Endothelial cell of umbilical vein (primary cell): ENCODE results near the gene C11orf65. TPM values are rescaled to one million over a fixed set of nuclear protein-coding genes. Genes with fewer than 3 reads are reported as not detected.

Source experiments
- BruUV-seq: library from RNA; stranded (reverse); fragments of 400-500 nt; replicated peaks from 2 replicates; lab custom pipeline; 2021; lab: Mats Ljungman, UMichigan
- CTCF ChIA-PET: fragments of 300-600, 350-600 bp; sonication (Branson Sonifier 250); formaldehyde crosslinking; loops from one replicate; lab custom pipeline; 2021; ENCODE audit warnings: antibody characterized with exemption, inconsistent platforms; lab: Charles Lee
- POLR2A ChIA-PET: fragments of 300-600, 350-600 bp; sonication (Branson Sonifier 250); formaldehyde crosslinking; loops from one replicate; lab custom pipeline; 2021; ENCODE audit warnings: antibody characterized with exemption, inconsistent platforms; lab: Charles Lee
- DNase-seq: peaks from one replicate; pipeline ENCODE4 v3.0.0-alpha.2; 2011; ENCODE audit warnings: low read depth, low spot score
- FAIRE-seq: peaks from 2 replicates; lab custom pipeline; 2011; peaks lifted over from hg19 to GRCh38; lab: Jason Lieb, UNC
- H2AFZ ChIP-seq: 2 replicates; pipeline ENCODE4 v1.6.0; 2012; ENCODE audit warnings: low read depth, low read length, control low read depth, inconsistent platforms
- H3K27ac ChIP-seq: 2 replicates; pipeline ENCODE4 v1.5.1; 2011; ENCODE audit warnings: low read depth, mild to moderate bottlenecking, control low read depth, low read length, moderate library complexity; ENCODE audit not compliant: insufficient read depth
- H3K27me3 ChIP-seq, 2 experiments: 2 replicates each; pipeline versions ENCODE4 v1.6.0 to v1.6.1; 2011; ENCODE audit warnings: low read length in 2 of 2, mixed read lengths in 1 of 2; ENCODE audit not compliant: control insufficient read depth in 2 of 2, insufficient read depth in 2 of 2
- H3K36me3 ChIP-seq, 2 experiments: 2 replicates in 1 of 2; 3 replicates in 1 of 2; pipeline ENCODE4 v1.5.1; 2011; ENCODE audit warnings: low read length in 2 of 2, mild to moderate bottlenecking in 1 of 2, moderate library complexity in 1 of 2; ENCODE audit not compliant: control insufficient read depth in 2 of 2, insufficient read depth in 2 of 2; ENCODE audit errors: extremely low read depth in 1 of 2
- H3K4me1 ChIP-seq: 3 replicates; pipeline ENCODE4 v1.5.1; 2011; ENCODE audit warnings: mild to moderate bottlenecking, low read length; ENCODE audit not compliant: control insufficient read depth, insufficient read depth; ENCODE audit errors: extremely low read depth
- H3K4me2 ChIP-seq: 2 replicates; pipeline ENCODE4 v1.6.1; 2011; ENCODE audit warnings: low read length, control low read depth, mixed read lengths; ENCODE audit not compliant: insufficient read depth
- H3K4me3 ChIP-seq, 3 experiments: fragments of 200-600 bp in 1 of 3; sonication (generic), shearing (Covaris generic) in 1 of 3; replicated peaks in 1 of 3; 2 replicates each; pipeline ENCODE4 v1.5.1; 2011 to 2016; ENCODE audit warnings: control low read depth in 3 of 3, low read length in 3 of 3, mild to moderate bottlenecking in 2 of 3, inconsistent platforms in 1 of 3, low read depth in 1 of 3, moderate library complexity in 1 of 3; ENCODE audit not compliant: insufficient read depth in 1 of 3
- H3K79me2 ChIP-seq: 2 replicates; pipeline ENCODE4 v1.6.0; 2012; ENCODE audit warnings: low read length, inconsistent platforms; ENCODE audit not compliant: control insufficient read depth, insufficient read depth
- H3K9ac ChIP-seq: replicated peaks from 2 replicates; pipeline ENCODE3; 2011; ENCODE audit warnings: low read length, control low read depth; ENCODE audit not compliant: insufficient read depth; ENCODE audit errors: extremely low read depth
- H3K9me1 ChIP-seq: replicated peaks from 3 replicates; pipeline ENCODE4 v1.6.0; 2011; ENCODE audit warnings: mild to moderate bottlenecking, low read length; ENCODE audit not compliant: control insufficient read depth, insufficient read depth; ENCODE audit errors: extremely low read depth
- H3K9me3 ChIP-seq: replicated peaks from 2 replicates; pipeline ENCODE4 v1.5.1; 2012; ENCODE audit warnings: low read length, inconsistent platforms; ENCODE audit not compliant: control insufficient read depth, insufficient read depth
- H4K20me1 ChIP-seq: replicated peaks from 2 replicates; pipeline ENCODE3; 2011; ENCODE audit warnings: mild to moderate bottlenecking, low read length; ENCODE audit not compliant: control insufficient read depth, insufficient read depth; ENCODE audit errors: extremely low read depth
- EZH2 ChIP-seq: IDR thresholded peaks from 2 replicates; pipeline ENCODE4 v1.6.1; 2012; ENCODE audit warnings: borderline replicate concordance, low read depth, mild to moderate bottlenecking, moderate library complexity, low read length, inconsistent platforms; ENCODE audit not compliant: severe bottlenecking
- JUN ChIP-seq: IDR thresholded peaks from 2 replicates; pipeline ENCODE4 v1.6.1; 2011; ENCODE audit warnings: borderline replicate concordance, low read depth; ENCODE audit not compliant: insufficient read length, insufficient read depth
- MAX ChIP-seq: IDR thresholded peaks from 2 replicates; pipeline ENCODE4 v1.6.1; 2011; ENCODE audit not compliant: insufficient read depth, insufficient read length
- POLR2A ChIP-seq: IDR thresholded peaks from 2 replicates; pipeline ENCODE4 v1.6.1; 2012; ENCODE audit warnings: low read depth, mild to moderate bottlenecking, control low read depth, low read length
- POLR2AphosphoS5 ChIP-seq: IDR thresholded peaks from 2 replicates; pipeline ENCODE4 v1.6.1; 2012; ENCODE audit warnings: low read depth, mild to moderate bottlenecking, control low read depth, low read length, moderate library complexity; ENCODE audit not compliant: insufficient read depth
- dilution Hi-C: fragments of 300-500 bp; cut with MboI; formaldehyde crosslinking; loops from one replicate; pipeline ENCODE4 v1.15.0; 2019; ENCODE audit warnings: low sequenced_read_pairs; ENCODE audit not compliant: extremely low pct_ligation_motif_present
- intact Hi-C: fragments of 100-400 bp; cut with micrococcal nuclease; formaldehyde crosslinking; loops from one replicate; pipeline ENCODE4 v1.10.0; 2022
- polyA plus RNA-seq, 4 experiments: library from polyadenylated mRNA; depleted of rRNA in 3 of 4; stranded (reverse) in 3 of 4; unstranded in 1 of 4; fragments of >200 nt; gene quantifications; 2 replicates each; pipeline versions ENCODE4 v1.2.1 to v1.2.3, GENCODE V29; 2011 to 2012; ENCODE audit warnings: missing spikeins in 1 of 4
- total RNA-seq: library from RNA; stranded (reverse); gene quantifications from 2 replicates; pipeline ENCODE4 v1.2.3, GENCODE V29; 2021

C11orf65 gene
- total and polyA plus RNA-seq, 2 donors (not counting 3 experiments of a cell fraction or from before 2014, with no cell fraction given): not detected

GRCh38 chr11:108508653-108509593 is 41.6 kb upstream of the C11orf65 start:
- FAIRE-seq: no peak

GRCh38 chr11:108501396-108501795 is 34.1 kb upstream of the C11orf65 start:
- Histone ChIP-seq H3K9me1 (no peaks in the 10 kb centered on the region), H3K27me3 (no peaks in the 10 kb centered on the region), H3K4me3 (no peak overlapping the region), H2AFZ (no peak overlapping the region), H4K20me1 (no peaks in the 10 kb centered on the region), H3K79me2 (peaks cover 6% of the 10 kb centered on the region), H3K9me3 (no peaks in the 10 kb centered on the region), H3K4me1 (peaks cover 10% of the 10 kb centered on the region), H3K4me2 (no peak overlapping the region), H3K9ac (no peak overlapping the region), H3K27ac (no peak overlapping the region), H3K36me3 (no peaks in the 10 kb centered on the region)
- CTCF ChIA-PET: no interaction called here
- TF ChIP-seq JUN (no peak), POLR2AphosphoS5 (no peak), MAX (no peak), POLR2A (no peak), EZH2 (no peak)
- FAIRE-seq: no peak
- dilution Hi-C loops (no loop called here), intact Hi-C loops (no loop called here)
- POLR2A ChIA-PET: no interaction called here
- no peak for DNase-seq
- BruUV-seq: no TSS peak

More at GRCh38 chr11:108508653-108509593, 41.6 kb upstream of the C11orf65 start:
- Histone ChIP-seq H3K9me3 (no peaks in the 10 kb centered on the region), H3K27ac (no peak overlapping the region), H3K4me2 (no peak overlapping the region), H3K9me1 (no peaks in the 10 kb centered on the region), H3K79me2 (no peaks in the 10 kb centered on the region), H3K27me3 (peaks cover 7 to 11% of the 10 kb centered on the region in 2 experiments), H3K4me3 (no peak overlapping the region), H3K4me1 (no peaks in the 10 kb centered on the region), H3K36me3 (no peaks in the 10 kb centered on the region), H3K9ac (no peak overlapping the region), H2AFZ (no peak overlapping the region), H4K20me1 (no peaks in the 10 kb centered on the region)
- intact Hi-C loops (no loop called here), dilution Hi-C loops (no loop called here)
- no peak for DNase-seq
- TF ChIP-seq JUN (no peak), MAX (no peak), POLR2A (no peak)
- no TSS peak for BruUV-seq
- CTCF ChIA-PET: interaction anchor here (0.8 kb wide), 1 partner anchor 36 kb away, joined by 3 read pairs; no protein-coding TSS in a partner anchor
- POLR2A ChIA-PET: no interaction called here
